GM13977 (cell line): ENCODE data around the gene CALML6.

ENCODE experiments used
- DNase-seq: peaks from one replicate; pipeline ENCODE4 v3.0.0; 2012; ENCODE audit warnings: low spot score
- in situ Hi-C: fragments of 300-500 bp; cut with MboI; formaldehyde crosslinking; loops from one replicate; pipeline ENCODE4 v1.12.0; 2022; ENCODE audit warnings: low sequenced_read_pairs, low pct_unique_long_range_greater_than_20kb, mixed read lengths, inconsistent platforms; ENCODE audit not compliant: unreplicated experiment
- TF ChIP-seq, protein P1 (sequence below): IDR thresholded peaks from 2 replicates; pipeline ENCODE4 v1.5.1; 2012; ENCODE audit warnings: mild to moderate bottlenecking, control low read depth; ENCODE audit not compliant: insufficient read depth; ENCODE audit errors: extremely low read depth, missing control alignments

CALML6 gene

DNA sequence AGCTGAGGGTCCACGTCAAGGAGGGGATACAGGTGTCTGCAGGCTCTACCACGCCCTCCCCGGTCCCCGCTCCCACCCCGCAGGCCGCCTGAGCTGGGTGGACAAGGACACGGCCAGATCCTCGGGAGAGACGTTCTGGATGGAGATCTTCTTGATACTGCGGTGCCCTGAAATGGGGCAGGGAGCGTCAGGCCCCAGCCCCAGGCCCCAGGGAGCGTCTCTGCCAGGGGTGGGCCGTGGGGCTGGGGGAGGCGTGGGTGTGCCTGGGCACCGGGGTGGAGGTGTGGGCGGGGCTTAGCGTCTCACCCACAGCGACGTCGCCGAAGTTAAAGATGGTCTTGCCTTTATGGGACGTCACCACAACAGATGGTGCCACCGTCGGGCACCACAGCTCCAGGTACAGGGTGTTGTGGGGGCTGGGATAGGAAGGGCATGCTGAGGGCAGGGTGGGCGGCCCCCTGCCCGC, 11.3 kb downstream of the CALML6 start:
- in situ Hi-C loops = no loop called here
- TF ChIP-seq, protein P1, sequence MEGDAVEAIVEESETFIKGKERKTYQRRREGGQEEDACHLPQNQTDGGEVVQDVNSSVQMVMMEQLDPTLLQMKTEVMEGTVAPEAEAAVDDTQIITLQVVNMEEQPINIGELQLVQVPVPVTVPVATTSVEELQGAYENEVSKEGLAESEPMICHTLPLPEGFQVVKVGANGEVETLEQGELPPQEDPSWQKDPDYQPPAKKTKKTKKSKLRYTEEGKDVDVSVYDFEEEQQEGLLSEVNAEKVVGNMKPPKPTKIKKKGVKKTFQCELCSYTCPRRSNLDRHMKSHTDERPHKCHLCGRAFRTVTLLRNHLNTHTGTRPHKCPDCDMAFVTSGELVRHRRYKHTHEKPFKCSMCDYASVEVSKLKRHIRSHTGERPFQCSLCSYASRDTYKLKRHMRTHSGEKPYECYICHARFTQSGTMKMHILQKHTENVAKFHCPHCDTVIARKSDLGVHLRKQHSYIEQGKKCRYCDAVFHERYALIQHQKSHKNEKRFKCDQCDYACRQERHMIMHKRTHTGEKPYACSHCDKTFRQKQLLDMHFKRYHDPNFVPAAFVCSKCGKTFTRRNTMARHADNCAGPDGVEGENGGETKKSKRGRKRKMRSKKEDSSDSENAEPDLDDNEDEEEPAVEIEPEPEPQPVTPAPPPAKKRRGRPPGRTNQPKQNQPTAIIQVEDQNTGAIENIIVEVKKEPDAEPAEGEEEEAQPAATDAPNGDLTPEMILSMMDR = no peak
- no peak for DNase-seq

DNA sequence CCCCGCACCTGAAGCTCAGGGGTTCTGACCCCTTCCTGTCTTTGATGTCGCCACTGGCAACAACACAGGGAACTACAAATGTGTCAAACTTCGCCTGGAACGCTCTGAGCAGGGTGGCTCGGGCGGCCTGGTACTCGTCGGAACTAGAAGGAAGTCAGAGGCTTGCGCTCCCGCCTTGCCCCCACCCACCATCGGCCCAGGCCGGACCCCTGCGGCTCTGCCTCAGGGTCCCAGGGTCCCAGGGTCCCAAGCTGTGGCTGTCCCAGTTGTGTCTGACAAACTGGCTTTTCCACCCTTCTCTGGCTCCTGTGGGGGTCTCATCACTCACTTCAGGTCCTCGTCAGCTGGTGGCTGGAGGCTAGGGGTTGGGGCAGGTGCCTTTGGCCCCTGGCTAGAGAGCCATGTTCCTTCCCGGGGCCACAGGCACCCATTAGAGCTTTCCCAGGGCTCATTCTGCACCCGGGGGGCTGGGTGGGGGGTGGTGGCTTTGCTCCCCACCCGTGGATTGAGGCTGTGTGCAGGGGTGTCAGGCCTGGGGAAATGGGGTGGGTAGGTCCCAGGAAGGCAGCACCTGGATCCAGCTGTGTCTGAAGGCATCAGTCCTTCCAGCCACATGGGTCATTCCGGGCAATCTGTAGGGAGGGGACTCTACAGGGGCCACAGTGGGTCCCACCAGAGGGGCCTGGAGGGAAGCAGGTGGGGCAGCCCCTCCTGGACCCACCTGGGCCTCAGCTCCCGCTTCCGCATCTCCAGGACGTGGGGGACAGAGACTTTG, 12.0 kb downstream of the CALML6 start:
- TF ChIP-seq, protein P1 = no peak
- DNase-seq = no peak
- in situ Hi-C loops = no loop called here

DNA sequence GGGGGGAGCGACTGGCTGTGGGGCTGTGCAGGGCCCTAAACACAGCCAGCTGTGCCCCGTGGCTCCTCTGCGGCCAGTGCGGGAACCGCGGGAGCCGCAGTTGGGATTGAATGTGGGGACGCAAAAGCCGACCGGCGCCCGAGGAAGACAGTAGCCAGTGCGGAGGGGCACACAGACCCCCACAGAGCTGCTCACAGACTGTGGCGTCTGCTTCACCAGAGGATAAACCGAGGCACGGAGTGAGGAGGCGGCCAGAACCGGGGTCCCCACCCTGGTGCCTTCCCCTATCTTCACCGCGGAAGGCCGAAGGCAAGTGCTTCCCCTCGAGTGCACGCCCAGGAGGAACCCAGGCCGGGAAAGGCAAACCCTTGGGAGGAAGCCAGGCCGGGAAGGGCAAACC, 12.7 kb downstream of the CALML6 start:
- DNase-seq = no peak
- in situ Hi-C loops = no loop called here
- TF ChIP-seq, protein P1 = no peak

DNA sequence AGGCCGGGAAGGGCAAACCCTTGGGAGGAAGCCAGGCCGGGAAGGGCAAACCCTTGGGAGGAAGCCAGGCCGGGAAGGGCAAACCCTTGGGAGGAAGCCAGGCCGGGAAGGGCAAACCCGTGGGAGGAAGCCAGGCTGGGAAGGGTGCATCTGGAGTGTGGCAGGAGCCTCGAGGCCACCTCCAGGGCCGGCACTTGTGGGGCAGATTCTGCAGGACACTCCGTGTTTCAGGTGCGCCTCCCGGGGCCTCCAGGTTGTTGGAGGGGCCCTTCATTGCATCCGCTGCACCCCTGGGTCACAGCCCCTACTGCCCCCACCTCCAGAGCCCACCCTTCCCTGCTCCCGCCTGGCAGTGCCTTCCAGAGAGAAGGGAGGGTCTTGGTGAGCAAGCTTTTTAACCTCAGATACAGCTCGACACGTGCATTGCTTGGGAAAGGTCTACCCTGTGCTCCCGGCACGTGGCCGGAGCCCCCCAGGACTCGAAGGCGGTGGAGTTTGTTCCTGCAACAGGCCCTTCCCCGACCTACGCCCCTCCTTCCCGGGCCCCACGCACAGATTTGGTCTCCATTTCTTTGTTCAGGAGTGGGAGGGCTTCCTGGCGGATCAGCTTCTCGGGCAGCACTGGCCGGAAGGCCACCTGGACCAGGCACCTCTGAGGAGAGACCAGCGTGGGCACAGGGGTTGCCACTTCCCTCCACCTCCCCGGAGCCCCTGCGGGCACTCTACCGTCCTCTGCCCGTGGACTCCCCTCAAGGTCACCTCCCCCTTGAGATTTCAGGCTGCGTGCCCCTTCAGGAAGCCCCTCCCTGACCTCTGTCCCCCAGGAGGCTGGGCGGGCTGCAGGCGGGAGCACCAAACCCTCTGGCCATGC, 13.4 kb downstream of the CALML6 start:
- in situ Hi-C loops = no loop called here

DNA sequence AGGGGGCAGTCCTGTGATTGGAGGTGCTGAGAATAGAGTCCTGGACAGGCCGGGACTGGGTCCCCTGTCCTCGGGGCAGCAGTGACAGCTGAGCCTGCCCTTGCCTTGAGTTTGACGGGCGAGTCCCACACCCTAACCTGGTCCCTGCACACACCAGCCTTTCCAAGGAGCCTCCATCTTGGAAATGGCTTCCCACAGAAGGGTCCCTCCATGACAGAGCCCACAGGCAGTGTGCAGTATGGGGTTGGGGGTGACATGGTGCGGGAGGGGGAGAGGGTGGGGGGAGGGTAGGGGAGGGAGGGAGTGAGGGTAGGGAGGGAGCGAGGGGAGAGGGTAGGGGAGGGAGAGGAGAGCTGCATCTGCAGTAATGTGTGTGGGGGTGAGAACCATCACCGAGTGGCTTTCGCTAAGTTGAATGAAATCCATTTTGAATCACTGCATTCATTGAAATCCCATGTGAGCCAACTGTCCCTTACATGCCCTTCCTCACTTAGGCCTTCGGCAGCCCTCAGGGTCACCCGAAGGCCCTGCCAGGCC, 14.1 kb downstream of the CALML6 start:
- TF ChIP-seq, protein P1 = no peak
- in situ Hi-C loops = no loop called here
- no peak for DNase-seq

More for the DNA sequence above, 13.4 kb downstream of the CALML6 start:
- TF ChIP-seq, protein P1 = no peak
- no peak for DNase-seq
